Smooth muscle cell (in vitro differentiated cells): ENCODE data around the gene DNASE2. TPM values are rescaled to one million over a fixed set of nuclear protein-coding genes. Genes with fewer than 3 reads are reported as not detected.

ENCODE experiments used
- DNase-seq: peaks from one replicate; lab custom pipeline; 2025; ENCODE audit not compliant: unreplicated experiment; lab: John Stamatoyannopoulos, UW
- H2AFZ ChIP-seq: fragments of 200-600 bp; sonication (generic); 2 replicates; pipeline ENCODE4 v1.6.0; 2016; ENCODE audit warnings: antibody characterized with exemption, low read depth, mild to moderate bottlenecking
- H3F3A ChIP-seq: fragments of 200-600 bp; sonication (generic); 2 replicates; pipeline ENCODE4 v1.6.0; 2017; ENCODE audit warnings: antibody characterized with exemption, low read depth
- H3K27ac ChIP-seq: fragments of 200-600 bp; sonication (generic); 2 replicates; pipeline ENCODE4 v1.5.1; 2016; ENCODE audit warnings: low read depth, mild to moderate bottlenecking
- H3K27me3 ChIP-seq: fragments of 200-600 bp; sonication (generic); 2 replicates; pipeline ENCODE4 v1.6.1; 2016; ENCODE audit warnings: low read depth, mild to moderate bottlenecking
- H3K36me3 ChIP-seq: fragments of 200-600 bp; sonication (generic); 2 replicates; pipeline ENCODE4 v1.5.1; 2016; ENCODE audit warnings: low read depth
- H3K4me1 ChIP-seq: fragments of 200-600 bp; sonication (generic); 2 replicates; pipeline ENCODE4 v1.5.1; 2016; ENCODE audit warnings: low read depth
- H3K4me2 ChIP-seq: fragments of 200-600 bp; sonication (generic); 2 replicates; pipeline ENCODE4 v1.6.0; 2016; ENCODE audit warnings: mild to moderate bottlenecking
- H3K4me3 ChIP-seq: fragments of 200-600 bp; sonication (generic); 2 replicates; pipeline ENCODE4 v1.5.1; 2016; ENCODE audit warnings: mild to moderate bottlenecking
- H3K79me2 ChIP-seq: fragments of 200-600 bp; sonication (generic); 2 replicates; pipeline ENCODE4 v1.6.0; 2016; ENCODE audit warnings: low read depth, mild to moderate bottlenecking
- H3K9ac ChIP-seq: fragments of 200-600 bp; sonication (generic); 2 replicates; pipeline ENCODE4 v1.6.0; 2016; ENCODE audit warnings: low read depth
- H3K9me3 ChIP-seq: fragments of 200-600 bp; sonication (generic); replicated peaks from 2 replicates; pipeline ENCODE4 v1.5.1; 2016; ENCODE audit warnings: low read depth
- H4K20me1 ChIP-seq: fragments of 200-600 bp; sonication (generic); 2 replicates; pipeline ENCODE4 v1.6.0; 2016; ENCODE audit warnings: low read depth
- CTCF ChIP-seq: fragments of 200-600 bp; sonication (generic); IDR thresholded peaks from 2 replicates; pipeline ENCODE4 v1.5.1; 2017; ENCODE audit warnings: borderline replicate concordance, mild to moderate bottlenecking, antibody characterized with exemption; ENCODE audit not compliant: insufficient read depth, poor library complexity, severe bottlenecking
- WGBS: methylation state at CpG from one replicate; pipeline ENCODE4 v1.1.7; 2016; ENCODE audit warnings: low lambda C conversion rate; 5-methylcytosine and 5-hydroxymethylcytosine counted together
- polyA plus RNA-seq: library from polyadenylated mRNA; unstranded; fragments of >200 nt; fragmentation: Nextera tagmentation; extraction: Ambion mirVana; gene quantifications from 2 replicates; pipeline ENCODE4 v1.2.1, GENCODE V29; 2016
- total RNA-seq: library from RNA; depleted of rRNA; stranded (reverse); fragments of >200 nt; gene quantifications from 2 replicates; pipeline ENCODE4 v1.2.3, GENCODE V29; 2014

DNASE2 gene
- total and polyA plus RNA-seq, 2 experiments from 2014 or later, result 19.5 to 44.9 TPM

- Histone ChIP-seq H3K9ac (no peak overlapping the region), H3K79me2 (no peaks in the 10 kb centered on the region), H3K9me3 (no peaks in the 10 kb centered on the region), H4K20me1 (no peaks in the 10 kb centered on the region), H3F3A (peaks cover 13% of the 10 kb centered on the region), H2AFZ (peak overlapping the region; percentile 16), H3K27ac (no peak overlapping the region), H3K4me2 (peak overlapping the region; percentile 79), H3K36me3 (no peaks in the 10 kb centered on the region), H3K4me3 (peak overlapping the region; percentile 38), H3K27me3 (peaks cover 47% of the 10 kb centered on the region), H3K4me1 (peaks cover 8% of the 10 kb centered on the region)
- WGBS, result 32% methylated on average over 38 of the region's 43 CpGs
- DNase-seq, result no peak
- no peak for TF ChIP-seq CTCF
These were observed 40.9 kb downstream of the DNASE2 start for GRCh38 chr19:12840091-12841079.

GRCh38 chr19:12838886-12839756 lies 42.1 kb downstream of the DNASE2 start:
- Histone ChIP-seq H3K36me3 (no peaks in the 10 kb centered on the region), H3K27me3 (peaks cover 60% of the 10 kb centered on the region), H3K4me2 (peak overlapping the region; percentile 87), H4K20me1 (no peaks in the 10 kb centered on the region), H3F3A (peaks cover 13% of the 10 kb centered on the region), H3K4me3 (peak overlapping the region; percentile 47), H3K4me1 (peaks cover 8% of the 10 kb centered on the region), H3K27ac (no peak overlapping the region), H3K79me2 (no peaks in the 10 kb centered on the region), H3K9me3 (no peaks in the 10 kb centered on the region), H2AFZ (no peak overlapping the region), H3K9ac (no peak overlapping the region)
- TF ChIP-seq CTCF, result no peak
- WGBS, result 41% methylated on average over 20 of the region's 21 CpGs
- DNase-seq, result no peak

GRCh38 chr19:12838182-12838885 lies 42.9 kb downstream of the DNASE2 start, which contains the start of gene MAST1:
MAST1 (plus strand) TSS chr19:12838515; CDS start chr19:12838573, 58 bp downstream.
- Histone ChIP-seq H4K20me1 (no peaks in the 10 kb centered on the region), H3K4me2 (peak within 1 kb of the TSS; percentile 87), H3K27me3 (peaks cover 65% of the 10 kb centered on the region), H3K36me3 (no peaks in the 10 kb centered on the region), H3K4me1 (peaks cover 8% of the 10 kb centered on the region), H3K9me3 (no peaks in the 10 kb centered on the region), H2AFZ (no peak within 1 kb of the TSS), H3K4me3 (peak within 1 kb of the TSS; percentile 47), H3K79me2 (no peaks in the 10 kb centered on the region), H3F3A (peaks cover 13% of the 10 kb centered on the region), H3K27ac (no peak within 1 kb of the TSS), H3K9ac (no peak within 1 kb of the TSS)
- peak; percentile 49 for TF ChIP-seq CTCF
- 1% methylated on average over 20 of the region's 69 CpGs for WGBS
- DNase-seq, result no peak
